Parathyroid adenoma (tissue), 2 donors: Measurements from ENCODE around the gene PHTF2.

Experiments used
- H2AFZ ChIP-seq: fragments of 300-600 bp; sonication (generic); one replicate; pipeline ENCODE4 v1.7.0; 2017; ENCODE audit warnings: antibody characterized with exemption, mild to moderate bottlenecking
- H3K27ac ChIP-seq: fragments of 300-600 bp; sonication (generic); one replicate; pipeline ENCODE4 v1.7.0; 2017
- H3K27me3 ChIP-seq: fragments of 300-600 bp; sonication (generic); one replicate; pipeline ENCODE4 v1.7.0; 2017; ENCODE audit warnings: low read length; ENCODE audit not compliant: control insufficient read depth, insufficient read depth
- H3K36me3 ChIP-seq: fragments of 300-600 bp; sonication (generic); one replicate; pipeline ENCODE4 v1.7.0; 2017; ENCODE audit warnings: low read length; ENCODE audit not compliant: control insufficient read depth, insufficient read depth
- H3K4me1 ChIP-seq: fragments of 300-600 bp; sonication (generic); one replicate; pipeline ENCODE4 v1.7.0; 2017; ENCODE audit warnings: control low read depth
- H3K4me2 ChIP-seq: fragments of 300-600 bp; sonication (generic); one replicate; pipeline ENCODE4 v1.7.0; 2017; ENCODE audit warnings: low read length
- H3K4me3 ChIP-seq: fragments of 300-600 bp; sonication (generic); one replicate; pipeline ENCODE4 v1.7.0; 2017; ENCODE audit warnings: low read depth, low read length
- H3K79me2 ChIP-seq: fragments of 300-600 bp; sonication (generic); one replicate; pipeline ENCODE4 v1.7.0; 2017; ENCODE audit warnings: control low read depth
- H3K9ac ChIP-seq: fragments of 300-600 bp; sonication (generic); one replicate; pipeline ENCODE4 v1.7.0; 2017; ENCODE audit warnings: mild to moderate bottlenecking
- H3K9me3 ChIP-seq: fragments of 300-600 bp; sonication (generic); one replicate; pipeline ENCODE4 v1.7.0; 2017; ENCODE audit warnings: low read length; ENCODE audit not compliant: control insufficient read depth
- TF ChIP-seq, protein P1 (sequence below): fragments of 300-600 bp; sonication (generic); IDR thresholded peaks from one replicate; pipeline ENCODE4 v1.7.0; 2017; ENCODE audit warnings: antibody characterized with exemption, mild to moderate bottlenecking
- donor health status: primary hyperparathyroidism.

The PHTF2 gene

GRCh38 chr7:77759294-77759889, 39.2 kb upstream of the PHTF2 start:
- peaks cover 3% of the 10 kb centered on the region for H3K4me1 ChIP-seq
- no peaks in the 10 kb centered on the region for H3K9me3 ChIP-seq
- no peaks in the 10 kb centered on the region for H3K36me3 ChIP-seq
- H3K27ac ChIP-seq = no peak overlapping the region
- peaks cover 15% of the 10 kb centered on the region for H3K79me2 ChIP-seq
- TF ChIP-seq, protein P1, sequence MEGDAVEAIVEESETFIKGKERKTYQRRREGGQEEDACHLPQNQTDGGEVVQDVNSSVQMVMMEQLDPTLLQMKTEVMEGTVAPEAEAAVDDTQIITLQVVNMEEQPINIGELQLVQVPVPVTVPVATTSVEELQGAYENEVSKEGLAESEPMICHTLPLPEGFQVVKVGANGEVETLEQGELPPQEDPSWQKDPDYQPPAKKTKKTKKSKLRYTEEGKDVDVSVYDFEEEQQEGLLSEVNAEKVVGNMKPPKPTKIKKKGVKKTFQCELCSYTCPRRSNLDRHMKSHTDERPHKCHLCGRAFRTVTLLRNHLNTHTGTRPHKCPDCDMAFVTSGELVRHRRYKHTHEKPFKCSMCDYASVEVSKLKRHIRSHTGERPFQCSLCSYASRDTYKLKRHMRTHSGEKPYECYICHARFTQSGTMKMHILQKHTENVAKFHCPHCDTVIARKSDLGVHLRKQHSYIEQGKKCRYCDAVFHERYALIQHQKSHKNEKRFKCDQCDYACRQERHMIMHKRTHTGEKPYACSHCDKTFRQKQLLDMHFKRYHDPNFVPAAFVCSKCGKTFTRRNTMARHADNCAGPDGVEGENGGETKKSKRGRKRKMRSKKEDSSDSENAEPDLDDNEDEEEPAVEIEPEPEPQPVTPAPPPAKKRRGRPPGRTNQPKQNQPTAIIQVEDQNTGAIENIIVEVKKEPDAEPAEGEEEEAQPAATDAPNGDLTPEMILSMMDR = peak; percentile 89
- no peak overlapping the region for H2AFZ ChIP-seq
- H3K4me3 ChIP-seq = no peak overlapping the region
- no peak overlapping the region for H3K4me2 ChIP-seq
- no peak overlapping the region for H3K9ac ChIP-seq
- H3K27me3 ChIP-seq = no peaks in the 10 kb centered on the region

GRCh38 chr7:77760809-77761453, 37.6 kb upstream of the PHTF2 start:
- Histone ChIP-seq H3K79me2 (peaks cover 13% of the 10 kb centered on the region), H3K9me3 (no peaks in the 10 kb centered on the region), H3K36me3 (no peaks in the 10 kb centered on the region), H3K4me3 (no peak overlapping the region), H2AFZ (no peak overlapping the region), H3K27me3 (no peaks in the 10 kb centered on the region), H3K4me1 (peaks cover 3% of the 10 kb centered on the region), H3K27ac (no peak overlapping the region), H3K9ac (no peak overlapping the region), H3K4me2 (no peak overlapping the region)
- TF ChIP-seq, protein P1 = no peak

DNA sequence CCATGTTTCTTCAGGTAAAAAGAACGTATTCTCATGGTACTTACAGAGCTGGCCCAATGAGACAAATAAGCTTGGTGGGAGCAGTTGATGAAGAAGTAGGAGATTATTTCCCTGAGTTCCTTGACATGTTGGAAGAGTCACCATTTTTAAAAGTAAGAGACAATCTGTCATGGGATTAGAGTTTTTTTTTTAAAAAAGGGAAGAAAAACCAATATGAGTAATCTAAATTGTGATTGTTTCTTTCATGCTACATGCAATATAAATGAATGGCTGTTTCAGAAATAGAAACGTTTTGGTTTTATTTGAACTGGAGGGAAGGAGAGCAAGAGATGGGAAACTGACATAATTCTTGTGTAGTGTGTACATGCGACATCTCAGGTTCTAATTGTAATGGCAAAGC, 33.1 kb upstream of the PHTF2 start:
- Histone ChIP-seq H3K4me2 (no peak overlapping the region), H3K9me3 (no peaks in the 10 kb centered on the region), H3K27me3 (no peaks in the 10 kb centered on the region), H2AFZ (no peak overlapping the region), H3K9ac (no peak overlapping the region), H3K27ac (no peak overlapping the region), H3K4me3 (no peak overlapping the region), H3K79me2 (peaks cover 13% of the 10 kb centered on the region), H3K36me3 (no peaks in the 10 kb centered on the region), H3K4me1 (peaks cover 3% of the 10 kb centered on the region)
- TF ChIP-seq, protein P1 = no peak

DNA sequence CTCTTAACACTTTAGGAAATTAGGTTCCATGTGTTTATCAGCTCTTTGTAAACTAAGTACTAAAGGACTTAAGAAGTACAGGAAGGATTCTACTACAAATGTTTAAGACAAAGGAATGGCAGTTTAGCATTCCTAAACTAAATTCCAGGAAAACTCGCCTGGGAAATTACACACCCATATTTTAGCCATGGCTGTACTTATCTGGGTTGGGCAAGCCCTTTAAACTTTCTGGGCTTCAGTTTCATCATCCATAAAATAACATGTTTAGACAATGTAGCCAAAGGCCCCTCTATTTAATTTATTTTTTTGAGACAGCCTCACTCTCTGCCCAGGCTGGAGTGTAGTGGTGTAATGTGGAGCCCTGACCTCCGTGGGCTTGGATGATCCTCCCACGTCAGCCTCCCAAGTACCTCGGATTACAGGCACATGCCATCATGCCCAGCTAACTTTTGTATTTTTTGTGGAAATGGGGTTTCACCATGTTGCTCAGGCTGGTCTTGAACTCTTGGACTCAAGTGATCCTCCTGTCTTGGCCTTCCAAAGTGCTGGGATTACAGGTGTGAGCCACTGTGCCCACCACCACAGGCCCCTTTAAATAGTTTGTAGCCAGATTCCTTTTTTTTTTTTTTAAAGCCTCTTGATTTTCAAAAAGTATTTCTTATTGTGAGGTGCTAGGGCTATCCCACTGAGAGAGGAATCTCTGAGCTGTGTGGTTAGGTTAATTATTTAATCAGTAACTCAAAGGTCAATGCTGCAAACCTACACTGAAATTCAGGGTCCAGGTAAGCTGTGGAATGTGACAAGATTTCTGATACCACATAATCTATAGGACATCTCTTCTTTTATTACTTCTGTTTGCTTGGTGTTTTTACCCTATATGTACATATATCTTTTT, 32.4 kb upstream of the PHTF2 start:
- TF ChIP-seq, protein P1 = no peak

More for the DNA sequence above, 32.4 kb upstream of the PHTF2 start:
- H3K79me2 ChIP-seq = peaks cover 8% of the 10 kb centered on the region
- H3K36me3 ChIP-seq = no peaks in the 10 kb centered on the region
- no peak overlapping the region for H3K27ac ChIP-seq
- no peak overlapping the region for H3K4me2 ChIP-seq
- no peak overlapping the region for H3K4me3 ChIP-seq
- H3K4me1 ChIP-seq = peaks cover 2% of the 10 kb centered on the region
- H2AFZ ChIP-seq = no peak overlapping the region
- no peaks in the 10 kb centered on the region for H3K9me3 ChIP-seq
- no peaks in the 10 kb centered on the region for H3K27me3 ChIP-seq
- H3K9ac ChIP-seq = no peak overlapping the region
